ENCODE measurements around the gene SLC9A5.
A peak's percentile ranks its signal among the peaks of the same experiment; 100 is the strongest.

The SLC9A5 gene

DNA sequence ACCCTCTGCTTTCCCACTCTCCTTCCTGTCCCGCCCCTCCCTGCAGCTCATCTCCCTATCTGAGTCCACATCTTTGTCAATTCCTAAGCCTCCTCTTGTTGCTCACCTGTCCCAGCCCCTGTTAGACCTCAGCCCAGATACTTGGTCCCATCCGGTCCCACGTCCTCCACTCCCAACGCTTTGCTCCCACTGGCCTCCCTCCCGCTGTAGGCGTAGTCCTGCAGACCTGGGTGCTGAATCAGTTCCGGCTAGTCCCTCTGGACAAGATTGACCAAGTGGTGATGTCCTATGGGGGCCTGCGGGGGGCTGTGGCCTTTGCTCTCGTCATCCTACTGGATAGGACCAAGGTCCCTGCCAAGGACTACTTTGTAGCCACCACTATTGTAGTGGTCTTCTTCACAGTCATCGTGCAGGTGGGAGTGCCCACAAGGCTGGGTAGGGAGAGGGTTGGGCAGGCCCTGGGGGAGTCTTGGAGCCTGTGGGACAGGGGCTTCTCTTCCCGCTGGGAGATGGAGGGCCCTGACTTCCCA lies 8.0 kb downstream of the SLC9A5 start:
- DNase-seq (ENCODE audit: low read depth): no peak

DNA sequence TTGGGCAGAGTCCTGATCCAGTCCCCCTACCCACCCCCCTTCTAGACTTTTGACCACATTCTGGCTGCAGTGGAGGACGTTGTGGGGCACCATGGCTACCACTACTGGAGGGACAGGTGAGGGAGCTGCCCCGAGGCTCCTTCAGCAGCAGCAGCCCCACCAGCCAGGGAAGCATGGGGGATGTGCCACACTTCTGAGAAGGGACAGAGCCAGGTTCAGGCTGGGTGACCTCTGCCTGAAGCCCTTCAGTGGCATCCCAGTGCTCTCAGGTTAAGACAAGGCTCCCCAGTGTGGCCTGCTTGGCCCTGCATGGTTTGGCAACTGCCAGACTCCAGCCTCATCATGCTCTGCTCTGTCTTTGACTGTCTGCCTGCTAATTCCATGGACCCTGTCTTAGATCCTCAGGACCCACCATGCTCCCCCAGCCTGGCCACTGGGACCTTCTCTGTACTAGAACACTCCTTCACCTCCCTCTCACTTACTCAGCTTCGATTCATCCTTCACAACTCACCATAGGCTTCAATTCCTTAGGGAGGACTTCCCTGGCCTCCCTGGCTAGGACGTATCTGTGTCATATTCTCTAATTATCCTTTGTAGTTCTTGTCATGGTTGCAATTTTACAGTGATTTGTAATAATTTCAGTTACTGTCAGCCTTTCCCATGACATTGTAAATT lies 8.8 kb downstream of the SLC9A5 start:
- no peak for DNase-seq (ENCODE audit: low read depth)

DNA sequence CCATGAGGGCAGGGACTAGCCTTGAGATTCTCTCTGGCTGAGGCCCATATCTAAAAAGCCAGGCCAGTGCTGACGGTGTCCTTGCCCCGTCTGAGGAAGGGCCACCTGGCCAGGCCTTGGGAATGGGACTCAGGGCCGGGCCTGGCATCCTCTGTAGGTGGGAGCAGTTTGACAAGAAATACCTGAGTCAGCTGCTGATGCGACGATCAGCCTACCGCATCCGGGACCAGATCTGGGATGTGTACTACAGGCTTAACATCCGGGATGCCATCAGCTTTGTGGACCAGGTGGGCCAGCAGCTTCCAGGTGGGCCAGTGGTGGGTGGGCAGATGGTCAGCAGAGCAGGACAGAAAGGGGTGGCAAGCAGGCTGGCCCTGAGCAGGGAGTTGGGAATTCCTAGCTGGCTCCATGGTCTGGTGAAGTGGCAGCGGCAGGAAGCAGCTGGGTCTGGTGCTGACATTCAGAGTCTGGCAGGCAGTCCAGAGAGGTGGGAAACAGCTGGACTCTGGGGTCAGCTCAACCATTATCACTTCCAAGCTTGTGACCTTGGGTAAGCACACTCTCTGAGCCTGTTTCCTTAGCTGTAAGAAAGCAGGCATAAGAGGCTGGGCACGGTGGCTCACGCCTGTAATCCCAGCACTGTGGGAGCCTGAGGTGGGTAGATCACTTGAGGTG lies 9.5 kb downstream of the SLC9A5 start:
- DNase-seq (ENCODE audit: low read depth): no peak

DNA sequence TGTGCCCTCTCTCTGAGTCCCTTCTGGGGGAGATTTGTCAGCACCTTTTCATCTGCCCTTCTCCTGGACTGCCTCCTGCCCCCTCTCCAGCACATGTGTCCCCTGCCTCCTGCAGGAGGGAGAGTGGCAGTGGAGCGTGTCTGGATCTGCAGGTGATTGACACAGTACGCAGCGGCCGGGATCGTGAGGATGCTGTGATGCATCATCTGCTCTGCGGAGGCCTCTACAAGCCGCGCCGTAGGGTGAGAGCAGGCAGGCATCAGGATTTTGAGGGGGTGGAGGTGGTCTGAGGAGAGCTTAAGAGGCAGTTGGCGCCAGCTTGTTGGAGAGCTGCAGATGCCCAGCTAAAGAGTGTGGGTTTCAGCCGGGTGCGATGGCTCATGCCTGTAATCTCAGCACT lies 10.9 kb downstream of the SLC9A5 start:
- DNase-seq (ENCODE audit: low read depth): no peak

DNA sequence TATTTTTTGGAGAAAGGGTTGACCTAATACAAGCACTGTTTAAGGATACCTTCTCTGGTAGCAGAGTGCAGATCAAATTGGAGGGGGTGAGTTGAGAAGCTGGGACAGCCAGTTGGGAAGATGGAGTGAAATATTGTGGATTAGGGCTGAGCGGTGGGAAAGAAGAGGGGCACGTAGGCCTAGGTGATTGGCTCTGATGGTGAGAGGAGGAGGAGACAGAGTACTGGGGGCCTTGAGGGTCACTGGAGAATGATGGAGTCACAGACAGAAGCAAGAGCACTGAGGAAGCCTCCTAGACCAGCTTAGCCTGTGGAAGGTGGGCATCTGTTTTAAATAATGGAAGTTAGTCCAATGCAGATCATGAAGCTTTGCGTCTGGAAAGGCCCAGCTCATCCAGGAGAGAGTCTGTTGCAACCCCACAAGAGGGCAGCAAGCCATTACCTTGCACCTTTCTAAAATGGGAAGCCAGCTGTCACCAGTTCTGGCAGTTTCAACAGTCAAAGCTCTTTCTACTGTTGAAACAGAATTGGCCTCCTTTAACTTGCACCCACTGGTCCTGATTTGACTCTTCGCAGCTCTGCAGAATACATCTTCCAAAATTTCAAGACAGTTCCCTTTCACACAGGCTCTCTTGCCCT lies 11.8 kb downstream of the SLC9A5 start:
- DNase-seq (ENCODE audit: low read depth): no peak

DNA sequence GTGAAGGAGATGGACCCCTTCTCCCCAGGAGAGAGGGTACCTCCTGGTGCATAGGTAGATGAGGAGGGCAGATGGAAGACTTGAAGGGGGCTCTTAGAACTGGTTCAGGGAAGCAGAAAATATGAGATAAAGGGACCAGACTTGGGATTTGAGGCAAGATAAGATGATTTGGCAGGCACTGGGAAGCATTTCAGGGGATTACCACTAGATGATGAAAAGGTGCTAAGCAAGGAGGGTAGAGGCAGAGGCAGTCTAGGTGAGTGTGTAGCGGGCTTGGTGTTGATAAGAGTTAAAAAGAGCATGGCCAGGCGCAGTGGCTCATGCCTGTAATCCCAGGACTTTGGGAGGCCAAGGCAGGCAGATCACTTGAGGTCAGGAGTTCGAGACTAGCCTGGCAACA lies 14.4 kb downstream of the SLC9A5 start:
- no peak for DNase-seq (ENCODE audit: low read depth)

DNA sequence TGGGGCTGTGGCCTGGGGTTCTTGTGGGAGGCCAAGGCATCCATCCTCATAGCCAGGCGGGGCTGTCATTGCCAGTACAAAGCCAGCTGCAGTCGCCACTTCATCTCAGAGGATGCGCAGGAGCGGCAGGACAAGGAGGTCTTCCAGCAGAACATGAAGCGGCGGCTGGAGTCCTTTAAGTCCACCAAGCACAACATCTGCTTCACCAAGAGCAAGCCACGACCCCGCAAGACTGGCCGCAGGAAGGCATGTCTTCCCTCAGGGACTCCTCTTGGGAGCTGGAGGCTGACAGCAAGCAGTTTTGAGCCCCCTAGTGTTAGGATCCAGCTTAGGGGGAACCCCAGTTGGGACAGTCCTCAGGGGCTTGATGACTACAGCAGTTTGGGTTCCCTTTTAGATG lies 15.5 kb downstream of the SLC9A5 start:
- DNase-seq (ENCODE audit: low read depth): no peak

DNA sequence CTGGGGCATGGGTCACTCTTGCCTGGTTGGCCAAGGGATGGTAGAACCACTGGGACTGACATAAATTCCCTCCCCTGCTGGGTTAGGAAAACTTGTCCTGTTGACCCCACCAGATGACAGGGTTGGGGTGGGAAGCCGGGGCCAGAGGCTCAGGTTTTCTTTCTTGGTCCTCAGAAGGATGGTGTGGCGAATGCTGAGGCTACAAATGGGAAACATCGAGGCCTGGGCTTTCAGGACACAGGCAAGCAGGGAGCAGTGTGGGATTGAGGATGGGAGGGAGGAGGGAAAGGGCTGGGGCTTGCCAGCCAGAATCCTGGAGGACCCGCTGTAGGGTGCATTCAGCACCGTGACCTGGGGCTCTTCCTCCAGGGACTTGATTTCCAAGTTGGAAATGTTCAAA lies 16.1 kb downstream of the SLC9A5 start:
- no peak for DNase-seq (ENCODE audit: low read depth)

DNA sequence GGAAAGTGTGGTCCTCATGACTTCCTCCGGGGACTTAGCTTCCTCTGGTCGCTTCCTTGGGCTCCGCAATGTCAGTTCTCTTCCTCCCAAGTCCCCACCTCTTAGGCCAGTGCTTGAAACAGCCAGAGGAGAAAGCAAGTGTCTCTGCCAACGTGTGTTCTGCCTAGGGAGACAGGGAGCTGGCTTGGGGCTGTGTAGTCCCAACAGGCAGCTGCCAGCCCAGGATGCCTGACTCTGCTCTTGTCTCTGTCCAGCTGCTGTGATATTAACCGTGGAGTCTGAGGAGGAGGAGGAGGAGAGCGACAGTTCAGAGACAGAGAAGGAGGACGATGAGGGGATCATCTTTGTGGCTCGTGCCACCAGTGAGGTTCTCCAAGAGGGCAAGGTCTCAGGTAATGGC lies 17.1 kb downstream of the SLC9A5 start:
- DNase-seq (ENCODE audit: low read depth): no peak

DNA sequence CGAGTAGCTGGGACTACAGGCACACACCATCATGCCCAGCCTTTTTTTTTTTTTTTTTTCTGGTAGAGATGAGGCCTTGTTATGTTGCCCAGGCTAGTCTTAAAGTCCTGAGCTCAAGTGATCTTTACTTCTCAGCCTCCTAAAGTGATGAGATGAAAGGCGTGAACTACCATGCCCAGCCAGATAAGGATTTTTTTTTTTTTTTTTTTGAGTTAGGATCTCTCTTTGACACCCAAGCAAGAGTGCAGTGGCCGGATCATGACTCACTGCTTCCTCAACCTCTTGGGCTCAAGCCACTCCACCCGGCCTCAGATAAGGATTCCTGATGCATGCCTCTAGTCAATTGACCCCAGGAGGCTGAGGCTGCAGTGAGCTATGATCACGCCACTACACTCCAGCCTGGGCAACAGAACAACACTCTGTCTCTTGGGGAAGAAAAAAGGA lies 19.4 kb downstream of the SLC9A5 start:
- DNase-seq (ENCODE audit: low read depth): no peak

DNA sequence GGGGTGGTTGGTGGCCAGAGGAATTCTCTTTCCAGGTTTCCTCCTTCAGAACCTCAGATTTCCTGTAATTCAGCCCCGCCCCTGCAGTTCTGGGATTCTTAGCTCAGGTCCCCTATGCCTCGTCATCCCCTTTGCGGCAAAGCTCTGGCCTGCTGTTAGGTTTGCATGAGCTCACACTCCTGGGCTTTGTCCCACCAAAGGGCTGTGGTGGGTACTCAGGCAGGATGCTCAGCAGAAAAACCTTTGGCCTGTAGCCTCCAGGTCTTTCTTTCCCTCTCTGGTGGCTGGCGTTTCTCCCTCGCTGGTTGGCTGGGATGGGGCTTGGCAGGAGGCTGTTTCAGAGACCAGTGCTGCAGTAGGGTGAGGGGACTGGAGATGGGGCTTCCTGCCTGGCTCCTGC lies 21.0 kb downstream of the SLC9A5 start:
- no peak for DNase-seq (ENCODE audit: low read depth)

DNA sequence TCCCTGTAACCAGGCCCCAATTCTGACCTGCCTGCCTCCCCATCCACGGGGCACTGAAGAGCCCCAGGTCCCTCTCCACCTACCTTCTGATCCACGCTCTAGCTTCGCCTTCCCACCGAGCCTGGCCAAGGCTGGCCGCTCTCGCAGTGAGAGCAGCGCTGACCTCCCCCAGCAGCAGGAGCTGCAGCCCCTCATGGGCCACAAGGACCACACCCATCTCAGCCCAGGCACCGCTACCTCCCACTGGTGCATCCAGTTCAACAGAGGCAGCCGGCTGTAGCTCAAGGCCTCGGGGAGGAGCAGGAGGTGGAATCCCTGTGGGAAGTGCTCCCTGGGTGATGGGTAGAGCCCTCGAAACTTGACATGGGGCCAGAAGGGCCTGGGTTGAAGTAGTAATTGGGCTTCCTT lies 22.2 kb downstream of the SLC9A5 start:
- DNase-seq (ENCODE audit: low read depth): no peak

DNA sequence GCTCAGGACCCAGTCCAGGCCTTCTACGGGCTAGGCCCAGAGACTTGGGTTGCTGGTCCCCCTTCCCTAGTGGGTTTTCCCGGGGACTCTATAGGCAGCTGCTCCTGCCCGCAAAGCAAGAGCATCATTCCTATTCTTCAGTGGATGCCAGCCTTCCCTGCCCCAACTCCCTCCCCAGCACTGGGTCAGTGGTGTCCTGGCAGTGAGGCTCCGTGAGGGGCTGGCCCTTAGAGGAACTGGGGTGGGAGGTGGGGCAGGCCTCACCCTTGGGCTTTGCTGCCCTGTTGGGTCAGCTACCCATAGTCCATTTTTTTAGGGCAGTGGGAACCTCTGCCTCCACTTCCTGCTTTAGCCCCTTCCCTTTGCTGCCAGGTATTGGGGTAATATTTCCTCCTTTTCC lies 22.7 kb downstream of the SLC9A5 start:
- DNase-seq (ENCODE audit: low read depth): no peak

DNA sequence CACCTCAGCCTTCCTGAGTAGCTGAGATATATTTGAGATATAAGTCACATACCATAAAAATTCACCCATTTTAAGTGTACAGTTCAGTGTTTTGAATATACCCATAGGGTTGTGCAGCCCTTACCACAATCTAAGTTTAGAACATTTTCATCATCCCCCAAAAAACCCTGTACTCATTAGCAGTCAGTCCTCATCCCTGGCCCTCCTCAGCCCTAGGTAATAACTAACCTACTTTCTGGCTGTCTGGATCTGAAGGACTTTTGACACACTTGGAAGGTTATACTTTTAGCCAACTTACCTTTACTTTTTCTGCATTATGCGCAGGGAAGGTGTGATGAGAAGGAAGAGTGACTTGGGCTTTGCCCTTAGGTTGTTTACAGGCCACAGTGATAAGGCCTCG lies 26.5 kb downstream of the SLC9A5 start:
- no peak for DNase-seq (ENCODE audit: low read depth)

DNA sequence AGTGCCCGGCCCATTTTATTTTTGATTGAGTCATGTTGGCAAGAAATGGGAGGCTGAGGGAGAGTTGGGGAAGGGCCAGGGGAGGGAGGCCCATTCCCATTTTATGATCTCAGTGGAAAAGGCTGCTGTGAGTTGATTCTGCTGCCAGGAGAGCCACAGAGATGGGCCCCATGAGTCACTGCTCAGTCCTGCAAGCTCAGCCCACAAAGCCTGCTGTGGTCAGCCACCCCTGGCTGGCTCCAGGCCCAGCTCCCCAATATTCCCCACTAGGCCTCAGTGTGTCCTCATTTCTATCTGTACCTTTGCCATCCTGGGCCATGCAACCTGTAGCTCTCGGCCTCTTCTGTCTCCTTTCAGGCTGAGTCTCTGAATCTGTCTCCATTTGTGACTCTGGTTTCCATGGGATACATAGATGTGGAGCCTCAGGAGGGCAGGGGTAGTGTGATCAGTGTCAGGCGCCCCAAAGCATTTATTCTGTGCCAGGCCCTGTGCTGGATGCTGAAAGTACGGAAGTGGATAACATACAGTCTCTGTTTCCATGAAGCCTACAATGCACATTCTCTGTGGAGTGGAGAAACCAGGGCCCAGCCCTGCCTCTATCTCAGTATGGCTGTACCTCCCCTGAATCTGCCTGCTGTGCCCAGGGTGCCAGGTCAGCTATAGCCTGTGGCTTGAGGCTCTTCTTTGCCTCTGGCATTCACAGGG lies 28.7 kb downstream of the SLC9A5 start:
- no peak for DNase-seq (ENCODE audit: low read depth)

DNA sequence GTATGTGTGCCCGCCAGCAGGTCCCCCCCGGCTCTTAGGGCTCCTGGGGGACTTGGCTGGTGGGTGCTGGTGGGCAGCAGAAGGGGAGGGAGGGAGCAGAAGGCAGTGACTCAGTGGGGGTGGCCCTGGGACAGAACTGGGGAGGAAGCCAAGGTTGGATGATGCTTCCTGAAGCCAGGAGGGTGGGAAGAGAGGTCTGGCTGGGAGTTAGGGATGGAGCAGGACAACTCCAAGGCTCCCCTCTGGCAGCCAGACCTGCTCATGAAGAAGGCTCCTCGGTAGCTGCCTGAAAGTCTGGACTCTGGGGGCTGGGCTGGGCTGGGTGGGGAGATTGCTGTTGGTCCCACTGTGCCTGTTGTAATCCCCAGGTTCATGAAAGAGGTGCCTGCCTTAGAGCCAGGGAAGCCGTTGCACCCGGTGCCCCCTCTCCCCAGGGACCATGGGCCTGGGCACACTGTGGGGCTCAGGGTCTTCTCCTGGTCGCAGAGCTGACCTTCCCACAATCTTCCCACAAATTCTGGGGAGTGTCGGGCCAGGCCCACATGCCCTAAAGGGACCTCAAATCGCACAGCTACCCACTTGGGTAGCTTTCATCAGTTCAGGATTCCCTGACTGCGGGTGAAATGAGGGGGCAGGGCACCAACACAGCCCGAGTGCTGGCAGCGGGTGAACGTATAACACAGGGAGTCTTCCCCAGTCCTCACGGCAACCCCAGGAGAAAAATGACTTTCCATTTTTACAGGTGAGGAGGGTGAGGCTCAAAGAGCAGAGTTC lies 29.4 kb downstream of the SLC9A5 start:
- DNase-seq (ENCODE audit: low read depth): no peak

DNA sequence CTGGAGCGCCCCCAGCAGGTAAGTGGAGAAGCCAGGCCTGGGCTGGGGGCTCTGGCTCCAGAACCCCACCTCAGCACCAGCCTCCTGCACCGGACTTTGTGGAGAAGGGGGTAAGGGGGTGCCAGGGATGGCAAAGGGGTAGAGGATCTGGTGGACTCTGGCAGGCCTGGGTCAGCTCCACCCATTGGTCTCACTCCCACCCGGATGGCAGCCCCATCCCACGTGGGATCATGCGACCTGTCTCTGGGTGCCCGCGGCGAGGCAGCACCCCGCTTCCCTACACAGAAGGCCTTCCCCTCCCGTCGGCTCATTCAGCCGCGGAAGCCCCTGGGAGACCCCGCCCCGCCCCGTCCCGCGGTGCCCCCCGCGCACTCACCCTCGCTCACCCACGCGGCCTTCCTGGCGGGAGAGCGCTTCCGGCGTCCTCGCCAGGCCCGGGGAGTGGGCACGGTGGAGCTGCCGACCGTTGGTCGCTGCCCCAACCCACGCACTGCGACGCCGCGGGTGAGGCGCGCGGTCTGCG lies 30.1 kb downstream of the SLC9A5 start:
- DNase-seq (ENCODE audit: low read depth): no peak

DNA sequence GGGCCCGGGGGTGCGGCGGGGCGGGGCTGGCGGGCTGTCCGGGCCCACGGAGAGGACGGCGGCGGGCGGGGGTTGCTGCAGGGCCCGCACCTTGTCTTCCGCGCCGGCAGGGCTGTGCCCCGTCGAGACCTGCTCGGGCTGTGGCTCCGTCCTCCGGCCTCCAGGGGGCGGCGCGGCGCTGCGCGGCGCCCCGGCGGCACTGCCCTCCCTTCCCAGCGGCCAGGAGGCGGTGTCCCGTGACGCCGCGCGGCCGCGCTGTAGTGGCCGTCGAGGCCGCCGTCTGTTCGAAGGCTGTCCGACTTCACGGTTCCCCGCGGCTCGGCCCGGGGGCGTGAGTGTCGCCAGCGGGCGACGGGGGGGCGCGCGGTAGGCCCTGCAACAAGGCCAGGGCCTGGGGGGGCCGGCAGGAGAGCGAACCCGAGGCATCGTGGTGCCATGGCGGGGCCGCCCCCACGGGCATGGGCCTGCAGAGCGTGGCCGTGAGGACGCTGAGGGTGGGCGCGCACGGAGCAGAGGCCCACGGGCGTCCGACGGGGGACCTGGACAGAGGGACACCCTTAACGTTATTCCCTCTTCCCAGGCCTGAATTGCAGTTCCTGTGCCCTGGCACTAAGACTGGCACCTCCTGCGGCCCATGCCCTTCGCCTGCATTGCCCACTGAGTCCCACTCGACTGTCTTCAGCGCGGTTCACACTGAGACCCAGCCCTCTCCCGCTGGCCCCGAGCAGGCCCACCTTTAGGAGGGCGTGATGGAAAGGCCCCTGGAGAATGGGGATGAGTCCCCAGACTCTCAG lies 30.7 kb downstream of the SLC9A5 start, which contains the start of gene PLEKHG4:
Gene PLEKHG4, plus strand, starts transcription at position 237 of the 794 bp plus-strand sequence. Its CDS starts 513 bp downstream, at position 750.
- DNase-seq (ENCODE audit: low read depth): peak; percentile 62

DNA sequence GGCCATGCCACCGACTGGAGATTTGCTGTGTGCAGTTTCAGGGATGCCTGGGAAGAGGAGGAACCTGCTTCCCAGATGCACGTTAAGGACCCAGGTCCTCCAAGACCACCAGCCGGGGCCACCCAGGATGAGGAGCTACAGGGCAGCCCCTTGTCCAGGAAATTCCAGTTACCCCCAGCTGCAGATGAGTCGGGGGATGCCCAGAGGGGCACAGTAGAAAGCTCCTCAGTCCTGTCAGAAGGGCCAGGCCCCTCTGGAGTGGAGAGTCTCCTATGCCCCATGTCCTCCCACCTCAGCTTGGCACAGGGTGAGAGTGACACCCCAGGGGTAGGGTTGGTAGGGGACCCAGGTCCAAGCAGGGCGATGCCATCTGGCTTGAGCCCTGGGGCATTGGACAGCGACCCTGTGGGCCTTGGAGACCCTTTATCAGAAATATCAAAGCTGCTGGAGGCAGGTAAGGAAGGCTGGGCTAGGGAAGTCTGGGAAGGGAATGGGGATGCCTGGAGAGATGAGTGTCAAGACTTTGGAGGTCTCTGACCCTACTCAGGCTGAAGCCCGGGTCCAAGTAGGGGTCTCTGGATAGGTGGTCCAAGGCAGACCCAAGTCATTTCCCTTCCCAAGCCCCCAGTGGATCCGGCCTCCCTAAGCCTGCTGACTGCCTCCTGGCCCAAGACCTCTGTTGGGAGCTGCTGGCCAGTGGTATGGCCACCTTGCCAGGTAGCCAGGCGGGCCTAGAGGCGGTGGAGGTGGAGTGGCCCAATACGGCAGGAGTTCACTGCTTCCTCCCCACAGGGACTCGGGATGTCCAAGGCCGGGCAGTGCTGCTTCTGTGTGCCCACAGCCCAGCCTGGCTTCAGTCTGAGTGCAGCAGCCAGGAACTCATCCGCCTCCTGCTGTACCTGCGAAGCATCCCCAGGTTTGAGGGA lies 31.6 kb downstream of the SLC9A5 start:
- no peak for DNase-seq (ENCODE audit: low read depth)

All from stimulated activated CD8-positive, alpha-beta memory T cell treated with anti-CD3 and anti-CD28 coated beads, Interleukin-12 subunit alpha, Interleukin-12 subunit beta, amount 100 ng/mL, for 4 hours (primary cell).